Measurements from ENCODE around the gene HOXC10.
A peak's percentile ranks its signal among the peaks of the same experiment; 100 is the strongest.

Gene HOXC10

GRCh38 chr12:53984901-53985691 is at the start of gene HOXC10:
TSS of gene HOXC10 (plus strand) at chr12:53985146. CDS start at chr12:53985260, 114 bp downstream.
- DNase-seq, result peak in 1 of 2 donors; percentile 50

GRCh38 chr12:53935383-53936341 is 49.3 kb upstream of the HOXC10 start:
- DNase-seq, result no peak

- DNase-seq, result no peak
These were observed 47.8 kb upstream of the HOXC10 start for GRCh38 chr12:53937099-53937498.

GRCh38 chr12:53937596-53938325 is 47.2 kb upstream of the HOXC10 start:
- no peak for DNase-seq

GRCh38 chr12:53938326-53939140 is 46.4 kb upstream of the HOXC10 start, which contains the start of gene HOXC13:
TSS of gene HOXC13 (plus strand) at chr12:53938831. CDS start at chr12:53938907, 76 bp downstream.
- DNase-seq, result no peak

GRCh38 chr12:53939141-53940108 is 45.5 kb upstream of the HOXC10 start:
- no peak for DNase-seq

GRCh38 chr12:53940443-53941014 is 44.4 kb upstream of the HOXC10 start:
- no peak for DNase-seq

- no peak for DNase-seq
These were observed 43.8 kb upstream of the HOXC10 start for GRCh38 chr12:53941187-53941586.

- no peak for DNase-seq
These were observed 43.2 kb upstream of the HOXC10 start for GRCh38 chr12:53941750-53942149.

- DNase-seq, result no peak
These were observed 42.4 kb upstream of the HOXC10 start for GRCh38 chr12:53942467-53942997.

GRCh38 chr12:53944209-53944608 is 40.7 kb upstream of the HOXC10 start:
- DNase-seq, result no peak

GRCh38 chr12:53944907-53945847 is 39.8 kb upstream of the HOXC10 start:
- DNase-seq, result no peak

- DNase-seq, result no peak
These were observed 37.2 kb upstream of the HOXC10 start for GRCh38 chr12:53947743-53948142.

GRCh38 chr12:53948650-53949593 is 36.0 kb upstream of the HOXC10 start:
- no peak for DNase-seq

GRCh38 chr12:53949631-53950436 is 35.1 kb upstream of the HOXC10 start:
- DNase-seq, result no peak

GRCh38 chr12:53950437-53950773 is 34.5 kb upstream of the HOXC10 start:
- DNase-seq, result no peak
